RPMI7951 (cell line): Measurements from ENCODE around the gene SYT1. TPM values are rescaled to one million over a fixed set of nuclear protein-coding genes. Genes with fewer than 3 reads are reported as not detected.

ENCODE experiments used
- DNase-seq: peaks from one replicate; pipeline ENCODE4 v3.0.0-alpha.2; 2012; ENCODE audit warnings: low read depth
- total RNA-seq: library from RNA; depleted of rRNA; stranded (reverse); fragments of >200 nt; shearing (Covaris generic); gene quantifications from 2 replicates; pipeline ENCODE4 v1.2.3, GENCODE V29; 2014

The SYT1 gene
- total RNA-seq, 1 experiment from 2014 or later = 5.9 TPM

- no peak for DNase-seq
These were observed 274.3 kb downstream of the SYT1 start for GRCh38 chr12:79138872-79139271.

GRCh38 chr12:79140711-79141110 is 276.1 kb downstream of the SYT1 start:
- no peak for DNase-seq

GRCh38 chr12:79141776-79142175 is 277.2 kb downstream of the SYT1 start:
- no peak for DNase-seq

GRCh38 chr12:79143803-79144202 is 279.2 kb downstream of the SYT1 start:
- DNase-seq = no peak

- no peak for DNase-seq
These were observed 287.4 kb downstream of the SYT1 start for GRCh38 chr12:79151956-79152355.

GRCh38 chr12:79155683-79156082 is 291.1 kb downstream of the SYT1 start:
- peak; percentile 7 for DNase-seq

- DNase-seq = no peak
These were observed 292.4 kb downstream of the SYT1 start for GRCh38 chr12:79156846-79157463.

GRCh38 chr12:79161249-79161934 is 296.8 kb downstream of the SYT1 start:
- no peak for DNase-seq

- DNase-seq = no peak
These were observed 297.7 kb downstream of the SYT1 start for GRCh38 chr12:79162147-79162772.

GRCh38 chr12:79162948-79163347 is 298.4 kb downstream of the SYT1 start:
- DNase-seq = no peak

- DNase-seq = no peak
These were observed 300.3 kb downstream of the SYT1 start for GRCh38 chr12:79164890-79165289.

GRCh38 chr12:79168687-79169086 is 304.1 kb downstream of the SYT1 start:
- DNase-seq = no peak

- peak; percentile 36 for DNase-seq
These were observed 310.1 kb downstream of the SYT1 start for GRCh38 chr12:79174626-79175025.

GRCh38 chr12:79183003-79183402 is 318.4 kb downstream of the SYT1 start:
- DNase-seq = no peak

GRCh38 chr12:79183926-79184325 is 319.4 kb downstream of the SYT1 start:
- no peak for DNase-seq

GRCh38 chr12:79186506-79186905 is 321.9 kb downstream of the SYT1 start:
- no peak for DNase-seq

- no peak for DNase-seq
These were observed 322.5 kb downstream of the SYT1 start for GRCh38 chr12:79187032-79187431.

GRCh38 chr12:79191391-79191790 is 326.8 kb downstream of the SYT1 start:
- no peak for DNase-seq

- DNase-seq = peak; percentile 6
These were observed 330.0 kb downstream of the SYT1 start for GRCh38 chr12:79194595-79194994.

GRCh38 chr12:79199166-79199565 is 334.6 kb downstream of the SYT1 start:
- DNase-seq = no peak

GRCh38 chr12:79200176-79200575 is 335.6 kb downstream of the SYT1 start:
- no peak for DNase-seq

GRCh38 chr12:79203058-79203647 is 338.6 kb downstream of the SYT1 start:
- DNase-seq = peak; percentile 9

- DNase-seq = no peak
These were observed 342.3 kb downstream of the SYT1 start for GRCh38 chr12:79206871-79207270.
